Stimulated activated CD8-positive, alpha-beta memory T cell treated with anti-CD3 and anti-CD28 coated beads, Interleukin-7, amount 100 ng/mL, for 24 hours (primary cell): ENCODE results near the gene ADAMTS18.
"Not testable (repeated sequence)": the region's sequence is repeated elsewhere in the genome, so short reads cannot be mapped to it uniquely, and the experiment has no call there.

Experiments
- DNase-seq: peaks from one replicate; pipeline ENCODE4 v3.0.0-alpha.2; 2020; ENCODE audit warnings: low read depth

ADAMTS18 gene

DNA sequence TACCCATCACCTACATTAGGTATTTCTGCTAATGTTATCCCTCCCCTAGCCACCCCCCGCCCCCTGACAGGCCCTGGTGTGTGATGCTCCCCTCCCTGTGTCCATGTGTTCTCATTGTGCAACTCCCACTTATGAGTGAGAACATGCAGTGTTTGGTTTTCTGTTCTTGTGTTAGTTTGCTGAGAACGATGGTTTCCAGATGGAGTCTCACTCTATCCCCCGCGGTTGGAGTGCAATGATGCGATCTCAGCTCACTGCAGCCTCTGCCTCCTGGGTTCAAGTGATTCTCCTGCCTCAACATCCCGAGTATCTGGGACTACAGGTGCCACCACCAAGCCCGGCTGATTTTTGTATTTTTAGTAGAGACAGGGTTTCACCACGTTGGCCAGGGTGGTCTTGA, 155.5 kb downstream of the ADAMTS18 start:
- DNase-seq: not testable (repeated sequence)

DNA sequence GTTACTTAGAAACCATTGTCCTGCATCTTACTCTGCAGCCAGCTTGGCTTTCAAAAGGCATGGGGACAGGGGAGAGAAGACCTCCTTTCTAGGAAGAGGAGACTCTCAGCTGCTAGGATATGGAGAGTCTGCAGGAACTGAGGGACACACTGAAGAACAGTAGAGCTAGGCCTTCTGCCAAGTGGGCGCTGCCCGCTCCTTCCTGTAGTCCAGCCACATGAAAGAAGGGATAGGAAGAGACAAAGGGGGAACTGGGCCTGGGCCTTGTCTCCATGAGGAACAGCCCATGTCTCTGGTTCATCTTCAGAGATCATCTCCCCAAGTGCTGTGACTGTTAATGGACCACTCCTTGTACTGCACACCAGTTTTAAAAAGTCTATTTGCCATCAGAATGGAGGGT, 157.3 kb downstream of the ADAMTS18 start:
- no peak for DNase-seq

DNA sequence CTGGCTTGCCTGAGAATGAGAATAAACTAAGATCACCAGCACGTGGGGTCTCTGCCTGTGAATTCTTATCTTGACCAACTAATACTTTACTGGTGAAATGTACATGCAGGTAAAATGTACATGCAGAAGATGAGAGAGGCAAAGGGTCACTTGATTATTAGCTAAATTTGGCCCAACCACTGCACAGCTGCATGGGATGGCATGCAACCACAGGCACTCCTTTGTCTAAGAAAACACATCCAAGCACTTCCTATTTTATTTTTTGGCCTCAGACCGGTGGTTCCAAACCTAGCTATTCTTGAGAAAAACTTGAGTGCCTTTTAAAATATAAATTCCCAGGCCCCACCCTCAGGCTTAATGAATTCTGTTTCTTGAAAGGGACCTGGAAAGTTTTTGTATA, 157.7 kb downstream of the ADAMTS18 start:
- DNase-seq: no peak

DNA sequence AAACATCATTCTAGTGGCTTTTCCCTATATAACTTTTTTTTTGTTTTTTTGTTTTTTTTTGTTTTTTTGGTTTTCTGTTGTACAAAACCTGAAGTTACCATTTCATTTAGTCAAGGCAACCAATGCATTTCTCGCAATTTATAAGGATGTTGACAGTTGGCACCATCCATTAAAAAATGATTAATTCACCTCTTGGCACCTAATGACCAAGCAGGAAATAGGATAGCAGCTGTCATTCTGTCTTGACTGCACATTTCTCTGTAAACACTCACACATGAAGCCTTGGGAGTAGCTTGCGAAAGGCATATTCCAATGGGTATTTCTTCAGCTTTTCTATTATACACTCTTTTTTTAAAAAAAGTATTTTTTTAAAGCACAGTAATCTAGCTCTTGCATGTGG, 158.2 kb downstream of the ADAMTS18 start:
- DNase-seq: no peak

DNA sequence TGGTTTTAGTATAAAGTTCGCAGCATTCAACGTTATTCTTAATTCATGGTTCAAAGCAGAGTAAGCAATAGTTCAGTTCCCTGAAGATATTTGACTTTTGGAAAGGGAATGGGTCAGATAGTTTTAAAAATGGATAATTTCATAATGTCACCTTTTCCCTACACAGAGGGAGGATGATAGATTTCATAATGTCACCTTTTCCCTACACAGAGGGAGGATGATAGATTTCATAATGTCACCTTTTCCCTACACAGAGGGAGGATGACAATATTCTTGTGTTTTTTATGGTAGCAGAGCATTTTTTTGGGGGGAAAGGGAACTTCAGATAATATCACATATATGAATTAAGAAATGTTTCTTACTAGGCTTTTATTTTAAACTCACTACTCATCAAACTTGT, 159.5 kb downstream of the ADAMTS18 start:
- not testable (repeated sequence) for DNase-seq

DNA sequence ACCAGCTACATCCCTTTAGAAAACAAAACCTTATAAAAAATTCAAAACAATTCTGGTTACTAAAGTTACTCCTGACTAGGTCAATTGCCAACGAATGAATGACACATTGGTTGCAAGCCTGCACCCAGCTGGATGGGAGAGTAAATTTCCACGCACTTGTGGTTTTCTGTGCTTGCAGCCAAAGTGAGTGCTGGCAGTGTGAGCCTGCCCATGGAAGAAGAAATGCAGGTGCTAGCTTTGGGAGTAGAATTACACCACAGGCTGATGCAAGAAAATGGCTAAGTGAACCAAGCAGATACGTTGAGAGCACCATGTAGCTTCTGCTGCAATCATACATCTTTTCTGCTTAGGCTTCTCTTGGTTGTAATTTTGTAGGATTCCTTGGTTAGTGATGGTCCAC, 161.0 kb downstream of the ADAMTS18 start:
- DNase-seq: no peak

GRCh38 chr16:77271532-77272426, 163.1 kb downstream of the ADAMTS18 start:
- no peak for DNase-seq

DNA sequence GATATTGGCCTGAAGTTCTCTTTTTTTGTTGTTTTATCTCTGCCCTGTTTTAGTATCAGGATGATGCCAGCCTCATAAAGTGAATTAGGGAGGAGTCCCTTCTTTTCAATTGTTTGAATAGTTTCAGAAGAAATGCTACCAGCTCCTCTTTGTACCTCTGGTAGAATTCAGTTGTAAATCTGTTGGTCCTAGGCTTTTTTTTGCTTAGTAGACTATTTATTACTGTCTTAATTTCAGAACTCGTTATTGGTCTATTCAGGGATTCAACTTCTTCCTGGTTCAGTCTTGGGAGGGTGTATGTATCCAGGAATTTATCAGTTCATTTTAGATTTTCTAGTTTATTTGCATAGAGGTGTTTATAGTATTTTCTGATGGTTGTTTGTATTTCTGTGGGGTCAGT, 168.6 kb downstream of the ADAMTS18 start:
- DNase-seq: not testable (repeated sequence)

GRCh38 chr16:77262971-77263370, 171.9 kb downstream of the ADAMTS18 start:
- DNase-seq: no peak

GRCh38 chr16:77250400-77250799, 184.4 kb downstream of the ADAMTS18 start:
- no peak for DNase-seq

DNA sequence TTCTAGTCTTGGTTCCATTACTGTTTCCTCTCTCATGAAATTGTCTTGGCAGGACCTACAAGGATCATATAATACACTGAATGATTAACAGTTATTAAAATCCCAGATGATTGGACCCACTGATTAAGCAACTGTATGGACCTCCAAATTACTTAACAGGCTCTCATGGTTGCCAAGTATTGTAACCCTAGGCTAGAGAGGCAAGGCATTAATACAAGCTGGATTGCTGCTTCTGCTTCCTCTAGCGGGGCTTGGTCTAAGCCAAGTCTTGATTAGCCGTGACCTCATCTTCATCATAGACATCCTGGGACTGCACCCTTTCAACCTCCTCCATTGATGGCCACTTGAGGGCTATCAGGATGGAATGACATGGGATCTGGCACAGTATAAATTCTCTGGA, 188.7 kb downstream of the ADAMTS18 start:
- DNase-seq: no peak

DNA sequence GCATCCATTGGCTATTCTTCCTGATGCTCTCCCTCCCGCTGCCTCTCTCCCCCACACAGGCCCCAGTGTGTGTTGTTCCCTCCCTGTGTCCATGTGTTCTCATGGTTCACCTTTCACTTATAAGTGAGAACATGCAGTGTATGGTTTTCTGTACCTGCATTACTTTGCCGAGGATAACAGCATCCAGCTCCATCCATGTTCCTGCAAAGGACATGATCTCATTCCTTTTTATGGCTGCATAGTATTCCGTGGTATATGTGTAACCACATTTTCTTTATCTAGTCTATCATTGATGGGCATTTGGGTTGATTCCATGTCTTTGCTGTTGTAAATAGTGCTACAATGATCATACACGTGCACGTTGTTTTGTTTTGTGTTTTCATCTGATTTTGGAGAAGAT, 192.4 kb downstream of the ADAMTS18 start:
- not testable (repeated sequence) for DNase-seq

GRCh38 chr16:77238593-77238992, 196.2 kb downstream of the ADAMTS18 start:
- DNase-seq: no peak

GRCh38 chr16:77236063-77236511, 198.7 kb downstream of the ADAMTS18 start:
- DNase-seq: peak; percentile 79

DNA sequence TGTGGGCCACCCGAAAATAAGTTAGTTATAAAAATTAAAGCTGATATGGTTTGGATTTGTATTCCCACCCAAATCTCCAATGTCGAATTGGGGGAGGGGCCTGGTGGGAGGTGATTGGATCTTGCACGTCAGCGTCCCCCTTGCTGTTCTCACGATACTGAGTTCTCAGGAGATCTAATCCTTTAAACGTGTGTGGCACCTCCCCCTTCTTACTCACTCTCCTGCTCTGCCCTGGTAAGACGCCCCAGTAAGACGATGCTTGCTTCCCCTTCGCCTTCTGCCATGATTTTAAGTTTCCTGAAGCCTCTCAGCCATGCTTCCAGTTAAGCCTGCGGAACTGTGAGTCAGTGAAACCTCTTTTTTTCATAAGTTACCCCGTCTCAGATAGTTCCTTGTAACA, 200.2 kb downstream of the ADAMTS18 start:
- DNase-seq: no peak

GRCh38 chr16:77233799-77234519, 200.9 kb downstream of the ADAMTS18 start:
- DNase-seq: no peak
